ENCODE measurements around the gene SUCNR1. TPM values are rescaled to one million over a fixed set of nuclear protein-coding genes. Genes with fewer than 3 reads are reported as not detected.
"Not testable (repeated sequence)": the region's sequence is repeated elsewhere in the genome, so short reads cannot be mapped to it uniquely, and the experiment has no call there.

Gene SUCNR1
- total RNA-seq, 1 donor from 2014 or later = 0.12 TPM

DNA sequence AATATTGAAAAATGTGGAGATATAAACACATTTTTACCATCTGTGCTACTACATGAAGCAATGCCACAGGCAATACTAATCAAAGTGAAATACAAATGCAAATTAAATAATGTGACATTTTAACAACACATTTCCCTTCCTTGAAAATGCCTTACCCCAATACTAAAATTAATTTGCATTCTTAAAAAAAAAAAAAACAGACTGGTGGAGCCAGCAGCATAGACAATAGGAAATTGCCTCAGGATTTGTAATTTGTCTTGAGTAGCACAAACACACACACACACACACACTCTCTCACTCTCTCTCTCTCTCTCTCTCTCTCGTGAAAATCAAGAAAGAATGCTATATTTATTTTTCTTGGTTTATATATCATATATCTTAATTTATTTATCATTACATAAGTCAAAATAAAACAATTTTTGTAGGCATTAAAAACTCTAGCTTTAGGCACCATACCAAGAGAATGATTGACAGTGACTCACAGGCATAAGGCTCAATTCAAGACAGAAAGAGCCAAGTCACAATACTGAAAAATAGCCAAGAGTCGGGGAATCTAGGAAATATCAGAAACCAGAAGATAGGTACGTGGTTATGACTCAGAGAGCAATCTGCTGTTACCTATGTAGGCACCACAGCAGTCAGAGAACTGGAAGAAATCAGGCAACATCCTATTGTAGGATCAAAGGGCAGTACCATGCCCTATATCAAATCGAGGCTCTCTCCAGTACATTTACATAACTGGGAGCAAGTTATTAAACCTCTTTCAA, 23.0 kb downstream of the SUCNR1 start:
- intact Hi-C loops (cut with micrococcal nuclease) = no loop called here
- DNase-seq = no peak
- ATAC-seq = no peak

- DNase-seq; intact Hi-C loops (cut with micrococcal nuclease); ATAC-seq: not testable (repeated sequence)
These were observed 24.7 kb downstream of the SUCNR1 start for GRCh38 chr3:151898121-151898520.

DNA sequence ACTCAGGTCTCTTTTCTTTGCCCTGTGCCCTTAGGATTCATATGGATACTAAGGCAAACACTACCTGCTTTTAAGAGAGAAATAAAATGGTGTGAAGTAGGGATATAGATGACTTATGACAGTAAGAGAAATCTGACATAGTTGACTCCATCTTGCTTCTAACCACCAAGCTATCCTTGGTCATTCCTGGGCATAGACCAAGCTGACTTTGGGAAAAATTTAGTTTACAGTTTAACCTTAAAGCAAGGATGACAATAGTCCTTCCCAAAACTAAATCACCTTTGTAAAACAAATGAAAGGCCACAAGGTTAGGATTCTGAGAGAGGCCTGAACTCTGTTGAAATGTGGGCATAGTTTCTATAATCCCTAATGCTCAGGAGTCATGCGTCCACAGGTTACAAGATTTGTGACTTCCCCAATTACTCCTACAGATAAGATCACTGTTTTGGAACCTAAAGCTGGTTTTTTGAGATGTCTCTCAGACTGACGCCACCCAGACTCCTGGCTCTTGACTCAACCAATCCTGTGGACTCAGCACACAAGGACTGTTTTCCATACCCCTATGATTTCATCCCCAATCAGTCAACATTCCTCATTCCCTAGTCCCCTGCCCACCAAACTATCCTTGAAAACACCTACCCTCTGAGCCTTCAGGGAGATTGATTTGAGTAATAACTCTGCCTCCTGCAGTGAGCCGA, 25.3 kb downstream of the SUCNR1 start:
- intact Hi-C loops (cut with micrococcal nuclease) = not testable (repeated sequence)

GRCh38 chr3:151899996-151900395, 26.6 kb downstream of the SUCNR1 start:
- no peak for ATAC-seq
- intact Hi-C loops (cut with micrococcal nuclease) = no loop called here

More for the DNA sequence above, 25.3 kb downstream of the SUCNR1 start:
- ATAC-seq, DNase-seq: not testable (repeated sequence)

GRCh38 chr3:151900460-151900859, 27.0 kb downstream of the SUCNR1 start:
- intact Hi-C loops (cut with micrococcal nuclease) = no loop called here
- ATAC-seq (no peak), DNase-seq (no peak)

More at GRCh38 chr3:151899996-151900395, 26.6 kb downstream of the SUCNR1 start:
- DNase-seq = no peak

- intact Hi-C loops (cut with micrococcal nuclease) = no loop called here
- DNase-seq = no peak
- peak; percentile 24 for ATAC-seq
These were observed 27.6 kb downstream of the SUCNR1 start for GRCh38 chr3:151900884-151901643.

- ATAC-seq = peak; percentile 91
- intact Hi-C loops (cut with micrococcal nuclease) = no loop called here
These were observed 28.3 kb downstream of the SUCNR1 start for GRCh38 chr3:151901644-151902285.

GRCh38 chr3:151903501-151903991, 30.1 kb downstream of the SUCNR1 start:
- peak; percentile 57 for ATAC-seq
- no peak for DNase-seq
- intact Hi-C loops (cut with micrococcal nuclease) = no loop called here

More at GRCh38 chr3:151901644-151902285, 28.3 kb downstream of the SUCNR1 start:
- no peak for DNase-seq

DNA sequence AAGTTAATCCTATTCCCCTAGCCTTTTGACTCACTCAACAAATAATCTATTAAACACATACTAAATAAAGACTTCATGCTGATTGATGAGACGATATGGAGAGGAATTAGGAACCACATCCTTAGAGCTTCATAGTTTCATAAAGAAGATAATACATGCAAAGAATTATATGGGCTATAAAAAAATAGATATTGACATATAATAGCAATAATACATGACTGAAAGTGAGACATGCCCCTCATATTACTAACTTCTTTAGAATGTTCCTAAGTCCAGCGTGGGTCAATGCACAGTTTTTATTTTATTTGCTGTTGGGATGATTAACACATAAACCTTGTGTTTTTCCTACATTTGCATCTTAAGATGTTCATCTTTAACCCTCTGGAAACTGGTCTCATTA, 32.2 kb downstream of the SUCNR1 start:
- intact Hi-C loops (cut with micrococcal nuclease) = no loop called here
- no peak for ATAC-seq

GRCh38 chr3:151906751-151907150, 33.3 kb downstream of the SUCNR1 start:
- intact Hi-C loops (cut with micrococcal nuclease) = no loop called here
- DNase-seq (no peak), ATAC-seq (no peak)

More for the DNA sequence above, 32.2 kb downstream of the SUCNR1 start:
- no peak for DNase-seq

DNA sequence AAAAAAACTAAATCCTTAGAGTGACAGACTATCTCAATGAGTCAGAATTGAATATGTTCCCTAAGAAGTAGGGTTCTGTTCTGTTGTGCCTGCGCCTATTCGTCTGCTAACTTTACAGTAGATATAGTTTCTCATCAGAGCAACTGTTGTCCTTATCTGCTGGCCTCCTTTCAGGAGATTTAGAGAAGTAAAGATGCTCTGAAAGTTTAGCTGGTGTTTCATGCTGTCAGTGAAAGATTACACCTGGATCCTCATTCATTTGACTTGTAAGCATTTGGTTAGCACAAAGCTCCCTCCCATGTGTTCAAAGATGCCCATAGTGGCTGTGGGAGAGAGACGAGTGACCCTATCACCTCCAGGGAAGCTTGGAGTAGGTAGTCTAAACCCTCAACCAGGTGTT, 35.0 kb downstream of the SUCNR1 start:
- no peak for DNase-seq
- ATAC-seq = no peak
- intact Hi-C loops (cut with micrococcal nuclease) = no loop called here

- DNase-seq = no peak
- intact Hi-C loops (cut with micrococcal nuclease) = loop anchor here (10.0 kb wide), 1 partner anchor 475 kb away; no protein-coding TSS in a partner anchor
- ATAC-seq = no peak
These were observed 36.4 kb downstream of the SUCNR1 start for GRCh38 chr3:151909681-151910405.

- intact Hi-C loops (cut with micrococcal nuclease) = loop anchor here (10.0 kb wide), 1 partner anchor 477 kb away; no protein-coding TSS in a partner anchor
- no peak for ATAC-seq
These were observed 38.0 kb downstream of the SUCNR1 start for GRCh38 chr3:151911462-151911861.

DNA sequence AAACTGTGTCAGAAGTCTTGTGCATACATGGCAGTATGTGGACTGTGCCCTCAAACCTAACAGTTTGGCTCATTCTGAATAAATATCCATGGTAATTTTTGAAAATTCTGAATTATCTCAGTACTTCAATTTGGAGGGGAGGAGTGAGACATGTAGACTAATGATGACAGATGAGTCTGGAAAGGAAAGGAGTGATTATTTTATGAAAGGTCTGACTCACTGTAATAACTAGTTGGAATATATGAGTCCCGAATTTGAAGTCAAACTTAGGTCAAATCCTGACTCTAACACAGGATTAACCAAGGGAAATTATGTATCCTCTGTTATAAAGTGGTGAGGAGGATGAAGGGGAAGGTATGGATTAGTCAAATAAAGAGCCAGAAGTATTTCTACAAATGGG, 38.6 kb downstream of the SUCNR1 start:
- no peak for ATAC-seq
- intact Hi-C loops (cut with micrococcal nuclease) = loop anchor here (10.0 kb wide), 1 partner anchor 477 kb away; no protein-coding TSS in a partner anchor
- no peak for DNase-seq

More at GRCh38 chr3:151911462-151911861, 38.0 kb downstream of the SUCNR1 start:
- no peak for DNase-seq

DNA sequence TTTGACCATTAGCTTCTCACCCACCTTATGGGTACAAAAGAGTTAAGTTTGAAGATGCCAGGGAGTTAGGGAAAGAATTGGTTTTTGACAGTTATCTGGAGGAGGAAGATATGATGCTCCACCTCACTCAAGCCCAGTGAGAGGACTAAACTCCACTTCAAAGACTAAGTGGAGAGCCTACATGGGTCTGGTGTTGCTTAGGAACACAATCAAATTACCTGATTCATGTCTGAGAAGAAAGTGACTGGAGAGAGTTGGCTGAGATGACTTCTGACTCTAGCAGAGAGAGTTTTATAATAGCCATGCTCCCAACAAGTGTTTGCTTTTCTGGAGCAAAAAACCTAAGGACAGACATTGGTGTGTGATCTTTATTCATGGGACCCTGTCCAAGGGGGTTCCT, 43.3 kb downstream of the SUCNR1 start:
- no peak for ATAC-seq
- intact Hi-C loops (cut with micrococcal nuclease) = loop anchor here (10.0 kb wide), 1 partner anchor 482 kb away; no protein-coding TSS in a partner anchor

GRCh38 chr3:151918253-151919029, 45.0 kb downstream of the SUCNR1 start:
- no peak for DNase-seq
- ATAC-seq = peak; percentile 48
- intact Hi-C loops (cut with micrococcal nuclease) = loop anchor here (10.0 kb wide), 1 partner anchor 484 kb away; no protein-coding TSS in a partner anchor

More for the DNA sequence above, 43.3 kb downstream of the SUCNR1 start:
- no peak for DNase-seq

DNA sequence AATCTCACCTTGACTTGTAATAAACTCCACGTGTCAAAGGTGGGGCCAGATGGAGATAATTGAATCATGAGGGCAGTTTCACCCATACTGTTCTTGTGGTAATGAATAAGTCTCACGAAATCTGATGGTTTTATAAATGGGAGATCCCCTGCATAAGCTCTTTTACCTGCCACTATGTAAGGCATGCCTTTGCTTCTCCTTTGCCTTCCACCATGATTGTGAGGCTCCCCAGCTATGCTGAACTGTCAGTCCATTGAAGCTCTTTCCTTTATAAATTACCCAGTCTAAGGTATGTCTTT, 45.5 kb downstream of the SUCNR1 start:
- no peak for DNase-seq
- no peak for ATAC-seq
- intact Hi-C loops (cut with micrococcal nuclease) = loop anchor here (10.0 kb wide), 1 partner anchor 484 kb away; no protein-coding TSS in a partner anchor
